WTC11 (cell line): ENCODE measurements around the gene RPS6KA5. TPM values are rescaled to one million over a fixed set of nuclear protein-coding genes. Genes with fewer than 3 reads are reported as not detected.

Experiments
- ATAC-seq: fragments of 200-7000 bp; cut with Tn5 transposase; 2 replicates; pipeline ENCODE4 v1.10.0; 2021; ENCODE audit warnings: mild to moderate bottlenecking, moderate library complexity
- CTCF ChIA-PET: fragments of 300-600 bp; sonication (Branson Sonifier 250); formaldehyde crosslinking; loops from one replicate; lab custom pipeline; 2021; ENCODE audit warnings: antibody characterized with exemption; lab: Charles Lee
- POLR2A ChIA-PET: fragments of 350-600 bp; sonication (Branson Sonifier 250); formaldehyde crosslinking; loops from one replicate; lab custom pipeline; 2021; ENCODE audit warnings: antibody characterized with exemption; lab: Charles Lee
- DNase-seq: peaks from one replicate; pipeline ENCODE4 v3.0.0; 2021; ENCODE audit warnings: low spot score
- H3K27ac Mint-ChIP-seq: 2 replicates; pipeline ENCODE4 v1.8.0; 2021; ENCODE audit warnings: mixed read lengths
- H3K27me3 Mint-ChIP-seq: 2 replicates; pipeline ENCODE4 v1.8.0; 2021; ENCODE audit warnings: low read depth, mild to moderate bottlenecking, moderate library complexity, mixed read lengths
- H3K36me3 Mint-ChIP-seq: 2 replicates; pipeline ENCODE4 v1.8.0; 2021; ENCODE audit warnings: mixed read lengths
- H3K4me1 Mint-ChIP-seq: 2 replicates; pipeline ENCODE4 v1.8.0; 2022; ENCODE audit warnings: mixed read lengths
- H3K4me3 Mint-ChIP-seq: 2 replicates; pipeline ENCODE4 v1.8.0; 2021; ENCODE audit warnings: mild to moderate bottlenecking, moderate library complexity, mixed read lengths
- H3K9me3 Mint-ChIP-seq: 2 replicates; pipeline ENCODE4 v1.8.0; 2021; ENCODE audit warnings: mixed read lengths
- AFF4 ChIP-seq: sonication (generic); formaldehyde crosslinking; IDR thresholded peaks from 2 replicates; pipeline ENCODE4 v1.8.1; 2023; ENCODE audit warnings: mild to moderate bottlenecking, missing genetic modification reagents, borderline replicate concordance
- ARID4B ChIP-seq: sonication (generic); formaldehyde crosslinking; IDR thresholded peaks from 2 replicates; pipeline ENCODE4 v1.8.0; 2023; ENCODE audit warnings: missing genetic modification reagents, mild to moderate bottlenecking, borderline replicate concordance
- CTCF ChIP-seq: fragments of 200-600 bp; IDR thresholded peaks from 2 replicates; pipeline ENCODE4 v1.8.0; 2022; ENCODE audit warnings: antibody characterized with exemption
- E2F1 ChIP-seq: sonication (generic); formaldehyde crosslinking; IDR thresholded peaks from 2 replicates; pipeline ENCODE4 v1.8.0; 2022; ENCODE audit warnings: mild to moderate bottlenecking, missing genetic modification reagents
- FOXP1 ChIP-seq: sonication (generic); formaldehyde crosslinking; IDR thresholded peaks from 2 replicates; pipeline ENCODE4 v1.8.0; 2022; ENCODE audit warnings: missing genetic modification reagents, mild to moderate bottlenecking, moderate library complexity, borderline replicate concordance
- JAZF1 ChIP-seq: fragments of 250-450 bp; sonication (Bioruptor Pico); IDR thresholded peaks from 2 replicates; pipeline ENCODE4 v1.9.0; 2021; ENCODE audit warnings: moderate library complexity, mild to moderate bottlenecking, inconsistent platforms
- NFYB ChIP-seq: sonication (generic); formaldehyde crosslinking; conservative IDR thresholded peaks from 2 replicates; pipeline ENCODE4 v1.8.0; 2022; ENCODE audit warnings: low read depth, missing genetic modification reagents
- NR2C2 ChIP-seq: sonication (generic); formaldehyde crosslinking; IDR thresholded peaks from 2 replicates; pipeline ENCODE4 v1.8.0; 2022; ENCODE audit warnings: mild to moderate bottlenecking, missing genetic modification reagents
- OVOL2 ChIP-seq: fragments of 250-450 bp; sonication (Bioruptor Pico); IDR thresholded peaks from 2 replicates; pipeline ENCODE4 v1.9.0; 2021; ENCODE audit warnings: mild to moderate bottlenecking, borderline replicate concordance
- TCF7 ChIP-seq: sonication (generic); formaldehyde crosslinking; IDR thresholded peaks from 2 replicates; pipeline ENCODE4 v1.8.0; 2022; ENCODE audit warnings: mild to moderate bottlenecking, low read depth, missing genetic modification reagents, moderate library complexity
- ZNF219 ChIP-seq: sonication (generic); formaldehyde crosslinking; IDR thresholded peaks from 2 replicates; pipeline ENCODE4 v1.8.0; 2023; ENCODE audit warnings: missing genetic modification reagents, mild to moderate bottlenecking, borderline replicate concordance
- ZNF423 ChIP-seq: fragments of 250-450 bp; sonication (Bioruptor Pico); IDR thresholded peaks from 2 replicates; pipeline ENCODE4 v2.1.2; 2022; ENCODE audit warnings: mild to moderate bottlenecking, moderate library complexity
- ZNF425 ChIP-seq: fragments of 250-450 bp; sonication (Bioruptor Pico); conservative IDR thresholded peaks from 2 replicates; pipeline ENCODE4 v1.9.0; 2021; ENCODE audit warnings: mild to moderate bottlenecking
- ZNF512 ChIP-seq: sonication (generic); formaldehyde crosslinking; IDR thresholded peaks from 2 replicates; pipeline ENCODE4 v1.8.1; 2022; ENCODE audit warnings: missing genetic modification reagents, borderline replicate concordance
- ZSCAN18 ChIP-seq: fragments of 250-450 bp; sonication (Bioruptor Pico); IDR thresholded peaks from 2 replicates; pipeline ENCODE4 v2.1.2; 2022; ENCODE audit warnings: mild to moderate bottlenecking, moderate library complexity
- total RNA-seq: library from RNA; stranded (reverse); gene quantifications from 3 replicates; pipeline ENCODE4 v1.2.3, GENCODE V29; 2021

The RPS6KA5 gene
- total RNA-seq, 1 experiment from 2014 or later: 5.2 TPM

- TF ChIP-seq ARID4B (CRISPR knock-in tag): no peak
These were observed 231.6 kb downstream of the RPS6KA5 start (continued) for GRCh38 chr14:90828642-90829487.

GRCh38 chr14:90827919-90828610 is 232.4 kb downstream of the RPS6KA5 start:
- no peak overlapping the region for H3K27ac Mint-ChIP-seq
- peaks cover 16% of the 10 kb centered on the region for H3K36me3 Mint-ChIP-seq
- H3K4me1 Mint-ChIP-seq: peaks cover 3% of the 10 kb centered on the region; the same call in 1 of the 2 replicates
- POLR2A ChIA-PET: no interaction called here
- peak; percentile 95 for DNase-seq
- H3K9me3 Mint-ChIP-seq: peaks cover 28% of the 10 kb centered on the region
- CTCF ChIA-PET: interaction anchor here (2.7 kb wide), 1 partner anchor 12 kb away, joined by 13 read pairs; the partner anchor contains the start of gene TTC7B
- H3K27me3 Mint-ChIP-seq: peaks cover 80% of the 10 kb centered on the region
- ATAC-seq: peak; percentile 99
- H3K4me3 Mint-ChIP-seq: peak overlapping the region; percentile 52
- TF ChIP-seq NFYB (CRISPR knock-in tag): peak; percentile 78
- no peak for TF ChIP-seq ZNF423 (CRISPR knock-in tag)
- TF ChIP-seq ZNF219 (CRISPR knock-in tag): no peak
- no peak for TF ChIP-seq OVOL2 (CRISPR knock-in tag)
- no peak for TF ChIP-seq CTCF
- no peak for TF ChIP-seq ZSCAN18 (CRISPR knock-in tag)
- TF ChIP-seq ZNF512 (CRISPR knock-in tag): no peak
- no peak for TF ChIP-seq E2F1
- TF ChIP-seq ZNF425 (CRISPR knock-in tag): no peak
- no peak for TF ChIP-seq NR2C2 (CRISPR knock-in tag)
- peak; percentile 67; the same call in 1 of the 2 replicates for TF ChIP-seq FOXP1 (CRISPR knock-in tag)
- no peak for TF ChIP-seq AFF4 (CRISPR knock-in tag)
- TF ChIP-seq TCF7 (CRISPR knock-in tag): no peak
- no peak for TF ChIP-seq JAZF1 (CRISPR knock-in tag)
